Glomerular endothelial cell (primary cell): Measurements from ENCODE around the gene CTNNA1. TPM values are rescaled to one million over a fixed set of nuclear protein-coding genes. Genes with fewer than 3 reads are reported as not detected.
"Not testable (repeated sequence)": the region's sequence is repeated elsewhere in the genome, so short reads cannot be mapped to it uniquely, and the experiment has no call there.

Experiments used
- DNase-seq: peaks from one replicate; pipeline ENCODE4 v3.0.0-alpha.2; 2011; ENCODE audit warnings: low read depth, low spot score; ENCODE audit errors: extremely low read depth
- total RNA-seq: library from RNA; depleted of rRNA; stranded (reverse); fragments of >200 nt; gene quantifications from 2 replicates; pipeline ENCODE4 v1.2.3, GENCODE V29; 2015

CTNNA1 gene
- total RNA-seq, 1 donor from 2014 or later, result 444 TPM

- DNase-seq, result no peak
Measured at GRCh38 chr5:138803285-138803684, 50.1 kb downstream of the CTNNA1 start.

GRCh38 chr5:138803935-138804334 is 50.7 kb downstream of the CTNNA1 start:
- DNase-seq, result no peak

GRCh38 chr5:138805096-138805495 is 51.9 kb downstream of the CTNNA1 start:
- DNase-seq, result no peak

- no peak for DNase-seq
Measured at GRCh38 chr5:138807182-138807581, 54.0 kb downstream of the CTNNA1 start.

GRCh38 chr5:138809391-138809790 is 56.2 kb downstream of the CTNNA1 start:
- DNase-seq, result no peak

- DNase-seq, result not testable (repeated sequence)
Measured at GRCh38 chr5:138810861-138811260, 57.6 kb downstream of the CTNNA1 start.

GRCh38 chr5:138815529-138815928 is 62.3 kb downstream of the CTNNA1 start:
- no peak for DNase-seq

- no peak for DNase-seq
Measured at GRCh38 chr5:138817241-138817640, 64.0 kb downstream of the CTNNA1 start.

- no peak for DNase-seq
Measured at GRCh38 chr5:138819081-138819480, 65.9 kb downstream of the CTNNA1 start.

GRCh38 chr5:138820695-138821094 is 67.5 kb downstream of the CTNNA1 start:
- no peak for DNase-seq

GRCh38 chr5:138824516-138824915 is 71.3 kb downstream of the CTNNA1 start:
- DNase-seq, result no peak

GRCh38 chr5:138824924-138825863 is 72.0 kb downstream of the CTNNA1 start:
- no peak for DNase-seq

GRCh38 chr5:138828556-138828955 is 75.3 kb downstream of the CTNNA1 start:
- no peak for DNase-seq

GRCh38 chr5:138829341-138829740 is 76.1 kb downstream of the CTNNA1 start:
- DNase-seq, result no peak

GRCh38 chr5:138831703-138832102 is 78.5 kb downstream of the CTNNA1 start:
- no peak for DNase-seq

- no peak for DNase-seq
Measured at GRCh38 chr5:138832218-138832617, 79.0 kb downstream of the CTNNA1 start.

GRCh38 chr5:138833080-138833479 is 79.9 kb downstream of the CTNNA1 start:
- no peak for DNase-seq

GRCh38 chr5:138833726-138834480 is 80.7 kb downstream of the CTNNA1 start:
- no peak for DNase-seq

- not testable (repeated sequence) for DNase-seq
Measured at GRCh38 chr5:138834853-138835252, 81.6 kb downstream of the CTNNA1 start.

GRCh38 chr5:138837160-138837559 is 83.9 kb downstream of the CTNNA1 start:
- no peak for DNase-seq

- no peak for DNase-seq
Measured at GRCh38 chr5:138840103-138840502, 86.9 kb downstream of the CTNNA1 start.

GRCh38 chr5:138841531-138841930 is 88.3 kb downstream of the CTNNA1 start:
- DNase-seq, result no peak
